Right lobe of liver (tissue), 4 donors: ENCODE results near the gene CYP19A1.

ENCODE experiments used
- CTCF ChIP-seq, 4 donors: fragments of 200-600 bp in 3 of 4; fragments of 450-650 bp in 1 of 4; IDR thresholded peaks; one replicate each; pipeline versions ENCODE4 v1.5.1 to v1.8.0; 2016 to 2022; ENCODE audit warnings: antibody characterized with exemption in 4 of 4, mild to moderate bottlenecking in 2 of 4
- POLR2A ChIP-seq: fragments of 450-650 bp; IDR thresholded peaks from one replicate; pipeline ENCODE4 v1.6.1; 2017; ENCODE audit warnings: antibody characterized with exemption, mild to moderate bottlenecking
- donor health status: DM: no; HTN: no; CAD: no.
- donor health status: DM: no; HTN: no; CAD: no.
- donor health status: DM: no; HTN: yes; CAD: no.

- TF ChIP-seq CTCF (IDR thresholded peaks at IDR 0.05): no peak
- TF ChIP-seq POLR2A: no peak
These were observed 17.8 kb upstream of the CYP19A1 start for GRCh38 chr15:51356147-51356546.
